DMS114 treated with DMSO at 0.1 percent for 48 hours (cell line): ENCODE measurements around the gene EBF4.
"Not testable (repeated sequence)": the region's sequence is repeated elsewhere in the genome, so short reads cannot be mapped to it uniquely, and the experiment has no call there.

Experiments used
- DNase-seq: peaks from one replicate; lab custom pipeline; 2025; ENCODE audit not compliant: unreplicated experiment; lab: John Stamatoyannopoulos, UW

The EBF4 gene

DNA sequence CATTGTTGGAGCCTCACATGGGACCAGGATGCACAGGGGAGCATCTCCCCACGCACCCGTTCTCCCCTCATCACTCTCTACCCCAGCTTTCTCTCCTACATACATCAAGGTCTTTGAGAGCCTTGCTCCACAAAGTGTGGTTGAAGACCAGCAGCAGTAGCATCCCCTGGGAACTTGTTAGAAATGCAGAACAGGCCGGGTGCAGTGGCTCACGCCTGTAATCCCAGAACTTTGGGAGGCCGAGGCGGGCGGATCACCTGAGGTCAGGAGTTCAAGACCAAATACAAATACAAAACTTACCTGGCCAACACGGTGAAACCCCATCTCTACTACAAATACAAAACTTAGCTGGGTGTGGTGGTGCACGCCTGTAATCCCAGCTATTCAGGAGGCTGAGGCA lies 115.3 kb downstream of the EBF4 start:
- DNase-seq = not testable (repeated sequence)

- no peak for DNase-seq
Measured at GRCh38 chr20:2809690-2810089, 117.1 kb downstream of the EBF4 start.
